NT2/D1 (cell line): ENCODE data around the gene NAPSA.

Experiments used
- SUZ12 ChIP-seq: IDR thresholded peaks from 2 replicates; pipeline ENCODE4 v1.6.1; 2011; ENCODE audit not compliant: insufficient read length, insufficient read depth; ENCODE audit errors: extremely low read depth
- YY1 ChIP-seq: IDR thresholded peaks from 2 replicates; pipeline ENCODE4 v1.6.1; 2011; ENCODE audit not compliant: insufficient read length, insufficient read depth
- ZNF274 ChIP-seq: IDR thresholded peaks from 2 replicates; pipeline ENCODE4 v1.6.1; 2011; ENCODE audit warnings: mild to moderate bottlenecking, low read depth, low read length

DNA sequence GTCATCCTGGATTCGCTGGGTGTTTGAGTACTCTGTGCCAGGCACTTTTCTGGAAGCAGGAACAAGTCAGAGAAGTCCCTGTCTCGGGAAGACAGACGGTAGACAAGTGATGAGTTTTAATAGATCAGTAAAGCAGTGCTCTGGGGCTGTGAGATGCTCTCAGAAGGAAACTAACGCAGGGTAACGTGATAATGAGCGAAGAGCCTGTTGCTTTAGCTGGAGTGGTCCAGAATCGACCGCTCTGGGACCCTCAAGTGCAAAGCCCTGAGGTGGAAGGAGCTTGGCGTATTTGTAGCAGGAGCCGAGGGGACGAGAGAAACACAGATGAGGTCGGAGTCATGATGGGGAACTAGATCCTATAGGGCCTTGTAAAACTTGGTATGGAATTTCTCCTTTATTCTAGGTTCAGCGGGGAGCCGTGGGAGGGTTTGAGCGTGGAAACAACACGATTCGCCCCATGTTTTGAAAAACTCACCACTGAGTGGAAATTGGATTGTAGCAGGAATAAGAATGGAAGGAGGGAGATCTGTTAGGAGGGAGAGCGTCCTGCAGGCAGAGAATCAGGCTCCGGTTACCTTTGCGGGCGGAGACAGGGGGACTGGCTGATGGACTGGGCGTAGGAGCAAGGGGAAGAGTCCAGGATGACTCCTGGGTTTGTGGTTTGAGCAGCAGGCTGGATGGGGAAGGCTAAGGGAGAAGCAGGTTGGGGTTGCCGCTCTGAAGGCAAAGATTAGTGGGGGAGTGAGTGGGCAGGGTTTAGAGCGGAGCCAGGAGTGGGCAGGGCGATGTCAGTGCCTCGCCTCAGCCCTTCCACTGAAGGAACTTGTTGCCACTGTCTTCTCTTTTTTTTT lies 19.5 kb upstream of the NAPSA start:
- TF ChIP-seq YY1 (no peak), SUZ12 (no peak), ZNF274 (no peak)
